Adipose tissue (tissue), 3 donors: ENCODE measurements around the gene JSRP1. TPM values are rescaled to one million over a fixed set of nuclear protein-coding genes. Genes with fewer than 3 reads are reported as not detected.

Source experiments
- H3K27ac ChIP-seq: one replicate; pipeline ENCODE4 v1.5.1; 2013; ENCODE audit warnings: low read depth, low read length
- WGBS, 3 donors: extraction: QIAGEN DNeasy Blood & Tissue Kit; methylation state at CpG; one replicate each; pipeline ENCODE4 v1.1.7; 2013; 5-methylcytosine and 5-hydroxymethylcytosine counted together
- polyA plus RNA-seq, 3 donors: library from polyadenylated mRNA; stranded (reverse); fragments of 200-250 nt; gene quantifications; one replicate each; pipeline ENCODE4 v1.2.3, GENCODE V29; 2013
- donor health status: healthy with polysubstance abuse.
- donor health status: Bipolar disorder and iron deficiency.
- donor health status: healthy.

The JSRP1 gene
- polyA plus RNA-seq, 3 donors: 0.56 to 0.74 (median 0.56) TPM

DNA sequence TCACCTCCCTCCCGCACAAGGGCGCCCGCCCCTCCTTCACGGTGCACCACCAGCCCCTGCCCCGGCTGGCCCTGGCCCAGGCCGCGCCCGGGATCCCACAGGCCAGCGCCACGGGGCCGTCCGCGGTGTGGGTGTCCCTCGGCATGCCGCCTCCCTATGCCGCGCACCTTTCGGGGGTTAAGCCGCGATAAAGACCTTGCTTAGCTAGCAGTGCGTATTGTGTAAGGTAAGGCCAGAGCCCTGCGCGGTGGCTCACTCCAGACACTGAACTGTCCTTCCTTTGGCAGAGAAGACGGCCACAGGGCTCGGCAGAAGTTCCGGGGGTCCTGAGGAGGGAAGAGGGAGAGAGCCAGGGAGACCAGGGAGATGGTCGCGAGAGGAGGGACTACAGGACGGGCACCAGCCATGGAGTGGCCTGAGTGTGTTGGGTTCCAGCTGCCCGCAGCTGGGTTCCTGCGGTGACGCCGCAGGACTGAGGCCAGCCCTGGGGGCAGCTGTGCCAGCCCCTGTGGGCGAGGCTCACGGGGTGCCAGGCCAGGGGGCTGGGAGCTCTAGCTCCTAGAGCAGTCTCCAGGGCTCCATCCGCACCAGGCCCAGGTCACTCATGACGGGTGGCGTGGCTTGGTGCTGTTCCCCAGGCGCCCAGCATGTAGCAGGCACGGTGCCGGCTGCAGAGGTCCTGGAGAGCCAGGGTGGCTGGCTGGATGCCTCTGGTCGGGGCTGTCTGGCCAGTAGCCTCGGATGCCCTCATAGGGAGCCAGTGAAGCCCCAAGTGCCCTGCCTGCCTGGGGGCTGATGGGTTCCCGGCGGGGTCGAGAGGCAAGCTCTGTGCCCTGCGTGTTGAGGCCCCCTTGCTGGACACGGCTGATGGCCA, 27.8 kb downstream of the JSRP1 start:
- WGBS, 3 donors: 90 to 93% (median 91%) methylated on average over 47 to 48 of the region's 48 CpGs
- H3K27ac ChIP-seq: no peak overlapping the region

DNA sequence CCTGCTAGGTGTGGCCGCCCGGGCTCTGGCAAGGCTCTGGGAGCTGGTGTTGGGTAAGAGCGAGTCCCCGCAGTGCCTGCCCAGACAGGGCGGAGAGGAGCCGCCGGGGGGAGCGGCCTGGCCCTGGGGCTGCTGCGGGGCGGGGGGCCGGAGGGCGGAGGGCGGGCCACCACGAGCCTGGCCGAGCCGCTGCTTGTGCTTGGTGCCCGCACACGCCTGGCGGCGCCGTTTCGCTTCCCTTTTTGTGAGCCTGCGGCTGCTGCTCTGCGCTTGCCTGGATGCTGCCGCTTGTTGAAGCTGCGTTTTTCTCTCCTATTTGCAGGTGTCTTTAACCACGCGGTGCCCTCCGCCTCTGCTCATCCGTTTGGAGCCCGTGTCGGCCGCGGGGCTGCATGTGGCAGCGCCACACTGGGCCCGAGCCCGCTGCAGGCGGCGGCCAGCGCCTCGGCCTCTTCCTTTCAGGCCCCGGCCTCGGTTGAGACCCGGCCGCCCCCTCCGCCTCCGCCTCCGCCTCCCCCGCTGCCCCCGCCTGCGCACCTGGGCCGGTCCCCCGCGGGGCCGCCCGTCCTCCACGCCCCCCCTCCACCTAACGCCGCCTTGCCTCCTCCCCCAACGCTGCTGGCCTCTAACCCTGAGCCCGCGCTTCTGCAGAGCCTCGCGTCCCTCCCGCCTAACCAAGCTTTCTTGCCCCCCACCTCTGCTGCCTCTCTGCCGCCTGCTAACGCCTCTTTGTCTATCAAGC, 28.6 kb downstream of the JSRP1 start:
- 89 to 90% (median 89%) methylated on average over 39 to 67 of the region's 67 CpGs for WGBS, 3 donors
- H3K27ac ChIP-seq: no peak overlapping the region

DNA sequence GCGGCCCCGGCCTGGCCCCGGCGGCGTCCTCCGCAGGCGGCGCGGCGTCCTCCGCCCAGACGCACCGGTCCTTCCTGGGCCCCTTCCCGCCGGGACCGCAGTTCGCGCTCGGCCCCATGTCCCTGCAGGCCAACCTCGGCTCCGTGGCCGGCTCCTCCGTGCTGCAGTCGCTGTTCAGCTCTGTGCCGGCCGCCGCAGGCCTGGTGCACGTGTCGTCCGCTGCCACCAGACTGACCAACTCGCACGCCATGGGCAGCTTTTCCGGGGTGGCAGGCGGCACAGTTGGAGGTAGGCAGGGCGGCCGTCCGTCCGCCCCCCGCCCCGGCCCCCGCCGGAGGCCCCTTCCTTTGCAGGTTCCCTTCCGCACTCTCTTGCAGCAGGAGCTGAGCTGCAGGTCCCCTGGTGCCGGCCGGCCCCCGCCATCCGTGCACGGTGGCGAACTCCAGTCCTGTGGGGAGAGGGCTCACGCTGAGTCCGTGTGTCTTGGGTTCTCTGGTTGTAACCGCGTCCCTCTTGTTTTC, 29.3 kb downstream of the JSRP1 start:
- 94 to 98% (median 96%) methylated on average over 45 to 53 of the region's 53 CpGs for WGBS, 3 donors
- H3K27ac ChIP-seq: no peak overlapping the region

DNA sequence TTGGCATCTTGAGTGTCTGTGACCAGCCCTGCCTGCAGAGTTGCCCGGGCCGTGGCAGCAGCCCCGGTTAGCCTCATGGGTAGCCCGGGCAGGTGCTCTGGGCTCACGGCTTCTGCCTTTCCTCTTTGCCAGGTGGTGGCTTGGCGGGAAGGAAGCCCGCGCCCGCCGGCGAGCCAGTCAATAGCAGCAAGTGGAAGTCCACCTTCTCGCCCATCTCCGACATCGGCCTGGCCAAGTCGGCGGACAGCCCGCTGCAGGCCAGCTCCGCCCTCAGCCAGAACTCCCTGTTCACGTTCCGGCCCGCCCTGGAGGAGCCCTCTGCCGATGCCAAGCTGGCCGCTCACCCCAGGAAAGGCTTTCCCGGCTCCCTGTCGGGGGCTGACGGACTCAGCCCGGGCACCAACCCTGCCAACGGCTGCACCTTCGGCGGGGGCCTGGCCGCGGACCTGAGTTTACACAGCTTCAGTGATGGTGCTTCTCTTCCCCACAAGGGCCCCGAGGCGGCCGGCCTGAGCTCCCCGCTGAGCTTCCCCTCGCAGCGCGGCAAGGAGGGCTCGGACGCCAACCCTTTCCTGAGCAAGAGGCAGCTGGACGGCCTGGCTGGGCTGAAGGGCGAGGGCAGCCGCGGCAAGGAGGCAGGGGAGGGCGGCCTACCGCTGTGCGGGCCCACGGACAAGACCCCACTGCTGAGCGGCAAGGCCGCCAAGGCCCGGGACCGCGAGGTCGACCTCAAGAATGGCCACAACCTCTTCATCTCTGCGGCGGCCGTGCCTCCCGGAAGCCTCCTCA, 30.0 kb downstream of the JSRP1 start:
- no peak overlapping the region for H3K27ac ChIP-seq
- 94 to 97% (median 96%) methylated on average over 54 to 59 of the region's 59 CpGs for WGBS, 3 donors

DNA sequence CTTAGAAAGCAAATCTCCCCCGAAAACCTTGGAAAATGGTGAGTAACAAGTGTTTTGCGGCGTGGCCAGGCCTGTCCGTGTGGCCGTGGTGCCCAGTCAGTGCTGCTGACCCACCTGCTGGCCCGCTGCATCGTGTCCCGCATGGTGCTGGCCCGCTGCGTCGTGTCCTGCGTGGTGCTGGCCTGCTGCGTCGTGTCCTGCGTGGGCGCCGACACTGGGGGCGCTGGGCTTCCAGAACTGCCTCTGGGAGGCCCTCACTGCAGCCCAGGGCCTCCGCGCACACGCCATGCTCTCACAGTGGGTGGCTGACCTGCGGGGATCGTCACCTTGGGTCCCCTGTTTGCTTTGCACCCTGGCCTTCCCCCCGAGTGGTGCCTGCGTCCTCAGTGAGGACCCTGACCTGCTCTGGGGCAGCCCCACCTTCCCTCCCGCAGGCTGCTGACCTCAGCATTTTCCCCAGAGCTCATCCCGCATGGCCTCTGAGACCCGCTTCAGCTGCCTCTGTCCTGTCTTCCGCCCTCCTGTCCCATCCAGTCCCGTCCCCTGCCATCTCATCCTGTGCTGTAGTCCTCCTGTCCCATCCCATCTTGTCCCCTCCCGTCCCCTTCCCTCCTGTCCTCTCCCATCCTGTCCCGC, 30.7 kb downstream of the JSRP1 start:
- H3K27ac ChIP-seq: no peak overlapping the region
- WGBS, 3 donors: 92 to 97% (median 96%) methylated on average over 32 of the region's 32 CpGs

DNA sequence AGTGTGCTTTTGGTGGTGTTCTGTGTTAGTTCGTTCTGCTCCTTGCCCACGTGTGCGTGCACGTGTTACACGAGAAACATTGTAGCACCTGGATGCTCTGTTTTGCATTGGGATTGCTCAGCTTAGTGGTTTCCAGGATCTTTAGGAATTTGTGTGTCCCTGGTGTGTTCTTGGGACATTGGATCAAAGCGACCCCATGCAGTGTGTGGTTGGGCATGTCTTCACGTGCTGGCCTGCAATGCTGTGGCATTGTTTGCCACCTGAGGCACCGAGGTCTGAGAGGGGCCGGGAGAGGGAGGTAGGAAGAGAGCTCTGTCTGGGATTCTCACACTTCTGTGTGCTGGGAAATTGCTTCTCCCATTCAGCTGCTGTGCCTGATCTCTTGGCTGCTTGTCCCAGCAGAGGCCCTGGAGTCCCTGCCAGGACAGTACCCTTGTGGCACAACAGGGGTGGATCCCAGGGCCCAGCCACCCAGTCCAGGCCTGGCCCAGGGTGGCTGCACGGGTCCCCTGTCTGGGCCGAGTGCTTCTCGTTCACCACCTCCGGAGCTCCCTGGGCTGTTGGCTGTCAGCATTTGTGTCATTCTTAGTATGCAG, 31.4 kb downstream of the JSRP1 start:
- 49 to 85% (median 82%) methylated on average over 13 of the region's 13 CpGs for WGBS, 3 donors
- no peak overlapping the region for H3K27ac ChIP-seq

DNA sequence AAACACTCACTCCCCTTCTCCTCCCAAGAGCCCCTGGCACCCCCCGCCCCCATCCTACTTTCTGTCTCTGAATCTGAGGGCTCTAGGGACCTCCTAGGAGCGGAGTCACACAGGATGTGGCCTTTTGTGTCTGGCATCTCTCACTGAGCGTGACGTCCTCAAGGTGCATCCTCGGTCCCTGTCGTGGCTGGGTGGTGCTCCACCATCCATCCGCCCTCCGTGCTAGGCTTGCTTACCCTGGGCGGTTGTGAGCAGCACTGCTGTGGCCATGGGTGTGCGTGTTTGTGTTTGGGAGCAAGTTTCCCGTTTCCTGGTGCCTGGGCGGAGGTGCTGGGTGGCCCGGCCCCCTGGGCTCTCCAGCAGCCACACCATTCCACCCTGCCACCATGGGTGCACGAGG, 32.3 kb downstream of the JSRP1 start:
- H3K27ac ChIP-seq: no peak overlapping the region
- 85 to 91% (median 89%) methylated on average over 14 of the region's 14 CpGs for WGBS, 3 donors

DNA sequence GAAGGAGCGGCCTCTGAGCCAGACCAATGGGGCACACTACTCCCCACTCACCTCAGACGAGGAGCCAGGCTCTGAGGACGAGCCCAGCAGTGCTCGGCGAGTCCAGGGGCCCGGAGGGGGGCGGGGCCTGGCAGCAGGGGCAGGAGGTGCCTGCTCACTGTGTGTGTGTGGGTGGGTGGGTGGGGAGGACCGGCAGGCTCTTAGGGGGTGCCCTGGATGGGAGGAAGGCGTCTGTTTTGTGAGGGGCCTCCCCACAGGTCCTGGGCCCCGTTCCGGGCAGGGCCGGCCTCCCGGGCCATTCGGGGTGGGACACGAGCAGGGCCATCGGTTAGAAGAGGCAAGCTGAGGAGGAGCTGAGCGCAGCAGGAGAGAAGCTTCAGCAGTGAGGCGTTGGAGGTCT, 32.8 kb downstream of the JSRP1 start:
- no peak overlapping the region for H3K27ac ChIP-seq
- 85 to 90% (median 86%) methylated on average over 17 to 18 of the region's 18 CpGs for WGBS, 3 donors

DNA sequence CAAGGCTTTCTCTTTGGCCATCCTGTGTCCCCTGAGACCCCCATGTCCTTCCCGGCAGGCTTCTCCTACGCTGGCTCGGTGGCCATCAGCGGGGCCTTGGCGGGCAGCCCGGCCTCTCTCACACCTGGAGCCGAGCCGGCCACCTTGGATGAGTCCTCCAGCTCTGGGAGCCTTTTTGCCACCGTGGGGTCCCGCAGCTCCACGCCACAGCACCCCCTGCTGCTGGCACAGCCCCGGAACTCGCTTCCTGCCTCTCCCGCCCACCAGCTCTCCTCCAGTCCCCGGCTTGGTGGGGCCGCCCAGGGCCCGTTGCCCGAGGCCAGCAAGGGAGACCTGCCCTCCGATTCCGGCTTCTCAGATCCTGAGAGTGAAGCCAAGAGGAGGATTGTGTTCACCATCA, 34.3 kb downstream of the JSRP1 start:
- no peak overlapping the region for H3K27ac ChIP-seq
- 57 to 84% (median 63%) methylated on average over 20 of the region's 20 CpGs for WGBS, 3 donors

DNA sequence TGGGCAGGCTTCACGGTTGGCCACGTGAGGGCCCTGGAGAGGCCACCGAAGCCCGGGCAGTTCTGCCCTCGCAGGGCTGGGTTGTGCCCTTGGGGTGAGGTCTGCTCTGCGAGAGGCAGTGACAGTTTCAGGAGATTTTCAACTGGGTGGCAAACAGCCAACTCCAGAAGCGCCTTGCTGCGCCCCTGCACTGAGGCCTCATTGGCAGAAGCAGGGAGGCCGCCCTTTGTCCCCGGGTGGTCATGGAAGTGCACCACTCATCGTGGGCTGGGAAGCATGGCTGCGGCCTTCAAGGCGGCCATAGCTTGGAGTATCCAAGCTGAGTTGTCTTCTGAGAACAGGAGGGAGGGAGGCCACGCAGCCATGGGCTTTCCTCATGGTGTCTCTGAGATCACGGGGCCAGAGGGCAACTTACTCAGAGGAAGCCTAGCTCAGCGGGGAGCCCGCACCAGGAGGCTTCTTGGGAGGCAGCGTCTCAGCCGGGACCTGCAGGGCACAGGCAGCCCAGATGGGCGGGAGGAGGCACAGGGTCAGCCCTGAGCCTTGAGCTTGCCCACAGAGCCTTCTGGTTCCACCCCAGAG, 34.9 kb downstream of the JSRP1 start:
- peak overlapping the region; percentile 31 for H3K27ac ChIP-seq
- WGBS, 3 donors: 65 to 80% (median 77%) methylated on average over 19 to 20 of the region's 20 CpGs

DNA sequence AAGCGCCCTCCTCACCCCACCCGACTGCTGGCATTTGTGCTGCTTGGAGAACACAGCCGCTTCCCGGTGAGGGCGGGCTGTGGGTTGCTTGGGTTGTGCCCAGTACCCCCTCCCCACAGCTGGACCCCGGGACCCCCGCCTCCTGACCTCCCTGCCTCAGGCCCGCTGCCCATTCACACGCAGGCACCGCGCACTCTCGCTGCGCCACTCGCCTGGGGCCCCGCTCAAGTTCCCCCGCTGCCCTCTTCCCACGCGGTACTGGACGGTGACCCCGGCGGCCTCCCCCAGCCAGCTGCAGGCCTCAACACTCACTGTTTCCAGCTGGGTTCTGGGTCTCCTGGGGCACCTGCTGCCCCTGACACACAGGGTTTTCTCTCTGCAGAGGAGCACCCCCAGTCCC, 36.5 kb downstream of the JSRP1 start:
- WGBS, 3 donors: 94 to 96% (median 96%) methylated on average over 20 to 21 of the region's 21 CpGs
- no peak overlapping the region for H3K27ac ChIP-seq

DNA sequence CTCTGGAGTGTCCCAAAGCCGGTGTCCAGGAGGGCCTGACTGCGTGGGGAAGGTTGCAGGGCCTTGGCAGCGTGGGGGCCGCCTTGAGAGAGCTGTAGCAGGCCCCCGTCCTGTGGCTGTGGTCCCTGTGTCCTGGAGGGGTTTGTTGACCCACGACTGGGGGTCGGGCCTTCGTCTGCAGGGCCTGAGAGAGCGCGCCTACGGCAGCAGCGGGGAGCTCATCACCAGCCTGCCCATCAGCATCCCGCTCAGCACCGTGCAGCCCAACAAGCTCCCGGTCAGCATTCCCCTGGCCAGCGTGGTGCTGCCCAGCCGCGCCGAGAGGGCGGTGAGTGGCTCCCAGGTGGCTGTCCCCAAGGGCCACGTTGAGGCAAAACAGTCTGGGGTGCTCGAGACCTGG, 38.6 kb downstream of the JSRP1 start:
- 95 to 97% (median 97%) methylated on average over 22 of the region's 22 CpGs for WGBS, 3 donors
- no peak overlapping the region for H3K27ac ChIP-seq

DNA sequence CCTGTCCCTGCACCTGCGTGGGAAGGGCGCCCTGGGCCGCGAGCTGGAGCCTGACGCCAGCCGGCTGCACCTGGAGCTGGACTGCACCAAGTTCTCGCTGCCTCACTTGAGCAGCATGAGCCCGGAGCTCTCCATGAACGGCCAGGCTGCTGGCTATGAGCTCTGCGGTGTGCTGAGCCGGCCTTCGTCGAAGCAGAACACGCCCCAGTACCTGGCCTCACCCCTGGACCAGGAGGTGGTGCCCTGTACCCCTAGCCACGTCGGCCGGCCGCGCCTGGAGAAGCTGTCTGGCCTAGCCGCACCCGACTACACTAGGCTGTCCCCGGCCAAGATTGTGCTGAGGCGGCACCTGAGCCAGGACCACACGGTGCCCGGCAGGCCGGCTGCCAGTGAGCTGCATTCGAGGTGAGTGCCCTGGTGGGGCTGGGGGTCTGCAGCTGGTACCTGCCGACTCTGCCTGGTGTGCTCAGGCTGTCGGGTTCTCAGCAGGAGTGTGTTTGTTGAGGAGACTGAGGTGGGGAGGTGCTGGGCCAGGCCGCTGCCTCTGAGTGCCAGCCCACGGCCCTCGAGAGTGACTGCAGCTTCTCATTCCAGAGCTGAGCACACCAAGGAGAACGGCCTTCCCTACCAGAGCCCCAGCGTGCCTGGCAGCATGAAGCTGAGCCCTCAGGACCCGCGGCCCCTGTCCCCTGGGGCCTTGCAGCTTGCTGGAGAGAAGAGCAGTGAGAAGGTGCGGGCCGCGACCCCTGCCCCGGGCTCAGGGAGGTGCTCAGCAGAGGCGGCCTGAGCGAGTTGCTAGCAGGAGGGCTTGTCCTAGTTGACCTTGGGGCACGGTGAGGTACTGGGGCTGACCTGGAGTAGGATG, 39.6 kb downstream of the JSRP1 start:
- no peak overlapping the region for H3K27ac ChIP-seq
- 94 to 97% (median 96%) methylated on average over 39 to 43 of the region's 43 CpGs for WGBS, 3 donors

DNA sequence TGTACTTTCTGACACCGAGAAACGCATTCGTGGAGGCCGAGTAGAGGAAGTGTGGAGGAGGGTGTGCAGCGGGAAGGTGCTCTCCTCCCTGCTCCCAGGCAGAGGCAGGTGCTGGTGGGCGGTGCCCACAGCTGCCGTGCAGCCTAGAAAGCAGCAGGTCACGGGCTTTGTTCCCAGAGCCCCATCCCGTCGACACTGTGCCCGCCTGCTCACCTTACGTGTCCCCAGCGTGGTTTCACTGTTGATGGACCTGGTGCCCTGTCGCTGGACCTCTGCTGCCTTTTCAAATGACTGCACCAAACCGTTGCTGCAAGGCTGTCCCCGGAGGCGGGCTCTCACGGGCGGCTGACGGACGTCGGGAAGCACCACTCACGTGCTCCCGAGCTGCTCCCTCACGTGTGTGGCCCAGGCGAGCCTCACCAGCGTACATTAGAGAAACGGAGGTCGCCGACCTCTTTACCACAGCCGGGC, 40.9 kb downstream of the JSRP1 start:
- 84 to 87% (median 84%) methylated on average over 31 of the region's 31 CpGs for WGBS, 3 donors
- no peak overlapping the region for H3K27ac ChIP-seq

DNA sequence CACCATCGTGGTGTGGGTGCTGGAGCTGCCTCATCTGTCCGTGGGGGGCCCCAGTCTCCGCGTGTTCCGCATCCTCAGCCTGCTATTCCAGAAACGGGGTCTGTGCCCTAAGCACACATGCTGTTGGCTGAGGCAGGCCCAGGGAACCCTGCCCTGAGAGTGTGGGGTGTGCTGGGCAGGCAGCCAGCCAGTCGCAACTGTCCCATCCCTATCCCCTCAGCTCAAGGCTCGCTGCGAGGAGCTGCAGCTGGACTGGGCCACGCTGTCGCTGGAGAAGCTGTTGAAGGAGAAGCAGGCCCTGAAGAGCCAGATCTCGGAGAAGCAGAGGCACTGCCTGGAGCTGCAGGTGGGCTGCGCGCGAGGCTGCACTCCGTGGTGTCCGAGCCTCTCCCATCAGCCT, 42.0 kb downstream of the JSRP1 start:
- H3K27ac ChIP-seq: no peak overlapping the region
- 87 to 94% (median 90%) methylated on average over 17 of the region's 17 CpGs for WGBS, 3 donors

DNA sequence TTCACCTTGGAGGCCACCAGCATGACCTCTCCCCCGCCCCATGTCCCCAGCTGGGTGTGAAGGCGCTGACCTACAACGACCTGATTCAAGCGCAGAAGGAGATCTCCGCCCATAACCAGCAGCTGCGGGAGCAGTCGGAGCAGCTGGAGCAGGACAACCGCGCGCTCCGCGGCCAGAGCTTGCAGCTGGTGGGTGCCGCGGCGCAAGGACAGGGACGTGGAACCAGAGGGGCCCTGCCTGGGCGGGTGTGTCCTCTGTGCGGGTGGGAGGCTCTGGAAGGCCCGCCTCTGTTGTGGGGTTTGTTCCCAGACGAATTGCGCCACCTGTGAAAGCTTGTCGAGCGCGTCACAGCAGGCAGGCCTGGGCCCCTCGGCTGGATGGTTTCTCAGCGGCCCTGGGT, 42.4 kb downstream of the JSRP1 start:
- no peak overlapping the region for H3K27ac ChIP-seq
- WGBS, 3 donors: 81 to 90% (median 86%) methylated on average over 26 of the region's 26 CpGs
